ENCODE data around the gene NDUFB5.
"Not testable (repeated sequence)": the region's sequence is repeated elsewhere in the genome, so short reads cannot be mapped to it uniquely, and the experiment has no call there.

The NDUFB5 gene

DNA sequence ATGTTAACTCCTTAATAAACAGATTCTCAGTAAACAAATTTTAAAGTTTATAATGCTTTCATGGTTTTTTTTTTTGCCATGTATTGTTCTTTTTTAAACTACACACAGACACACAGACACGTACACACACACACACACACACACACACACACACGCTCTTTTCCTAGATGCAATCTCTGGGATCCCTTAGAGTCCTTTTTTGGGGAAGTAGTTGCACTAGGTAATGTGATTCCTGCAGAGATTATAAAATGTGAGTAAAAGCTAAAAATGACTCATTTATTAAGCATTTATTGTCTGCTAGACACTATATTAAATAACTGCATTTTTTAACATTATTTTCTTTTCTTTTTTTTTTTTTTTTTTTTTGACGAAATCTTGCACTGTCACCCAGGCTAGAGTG is 19.9 kb downstream of the NDUFB5 start:
- no peak overlapping the region for H3K4me3 ChIP-seq
- TF ChIP-seq, protein P1, sequence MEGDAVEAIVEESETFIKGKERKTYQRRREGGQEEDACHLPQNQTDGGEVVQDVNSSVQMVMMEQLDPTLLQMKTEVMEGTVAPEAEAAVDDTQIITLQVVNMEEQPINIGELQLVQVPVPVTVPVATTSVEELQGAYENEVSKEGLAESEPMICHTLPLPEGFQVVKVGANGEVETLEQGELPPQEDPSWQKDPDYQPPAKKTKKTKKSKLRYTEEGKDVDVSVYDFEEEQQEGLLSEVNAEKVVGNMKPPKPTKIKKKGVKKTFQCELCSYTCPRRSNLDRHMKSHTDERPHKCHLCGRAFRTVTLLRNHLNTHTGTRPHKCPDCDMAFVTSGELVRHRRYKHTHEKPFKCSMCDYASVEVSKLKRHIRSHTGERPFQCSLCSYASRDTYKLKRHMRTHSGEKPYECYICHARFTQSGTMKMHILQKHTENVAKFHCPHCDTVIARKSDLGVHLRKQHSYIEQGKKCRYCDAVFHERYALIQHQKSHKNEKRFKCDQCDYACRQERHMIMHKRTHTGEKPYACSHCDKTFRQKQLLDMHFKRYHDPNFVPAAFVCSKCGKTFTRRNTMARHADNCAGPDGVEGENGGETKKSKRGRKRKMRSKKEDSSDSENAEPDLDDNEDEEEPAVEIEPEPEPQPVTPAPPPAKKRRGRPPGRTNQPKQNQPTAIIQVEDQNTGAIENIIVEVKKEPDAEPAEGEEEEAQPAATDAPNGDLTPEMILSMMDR (IDR thresholded peaks at IDR 0.05), result no peak

DNA sequence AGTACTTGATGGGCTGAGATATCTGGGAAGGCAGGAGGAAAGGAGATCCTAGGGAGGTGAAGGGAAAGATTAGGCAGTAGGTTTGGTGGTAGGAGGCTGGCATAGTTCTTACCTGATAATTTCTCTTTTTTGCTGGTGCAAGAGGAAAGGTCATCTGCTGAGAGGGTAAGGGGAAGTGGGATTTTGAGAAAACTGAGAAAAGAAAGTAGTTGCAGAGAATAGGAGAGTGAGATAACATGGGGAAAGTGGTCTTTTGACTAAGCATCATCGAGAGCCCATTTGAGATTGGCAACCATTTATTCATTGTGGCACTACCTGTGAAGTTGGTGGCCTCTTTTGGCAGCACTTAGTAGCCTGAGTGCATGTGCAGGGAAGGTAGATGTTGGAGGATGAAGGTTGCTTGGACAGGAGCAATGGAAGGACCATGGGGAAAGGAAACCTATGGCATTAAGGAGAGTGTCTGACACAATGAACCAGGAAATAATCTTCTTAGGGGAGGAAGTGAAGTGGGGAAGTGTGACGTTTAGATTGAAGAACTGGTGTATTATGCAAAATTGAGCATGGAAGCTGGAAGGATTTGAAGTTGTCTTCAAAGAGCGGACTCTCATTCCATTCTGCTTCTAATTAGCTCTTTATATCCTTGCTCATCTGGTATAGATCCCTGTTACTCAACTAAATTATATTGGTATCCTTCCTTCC is 26.3 kb downstream of the NDUFB5 start:
- no peak for DNase-seq (ENCODE audit: low spot score)
- Histone ChIP-seq H3K4me3 (no peak overlapping the region), H3K27ac (no peak overlapping the region)
- TF ChIP-seq, protein P1 (IDR thresholded peaks at IDR 0.05), result no peak

More for the DNA sequence above, 19.9 kb downstream of the NDUFB5 start:
- H3K27ac ChIP-seq, result no peak overlapping the region
- no peak for DNase-seq (ENCODE audit: low spot score)

DNA sequence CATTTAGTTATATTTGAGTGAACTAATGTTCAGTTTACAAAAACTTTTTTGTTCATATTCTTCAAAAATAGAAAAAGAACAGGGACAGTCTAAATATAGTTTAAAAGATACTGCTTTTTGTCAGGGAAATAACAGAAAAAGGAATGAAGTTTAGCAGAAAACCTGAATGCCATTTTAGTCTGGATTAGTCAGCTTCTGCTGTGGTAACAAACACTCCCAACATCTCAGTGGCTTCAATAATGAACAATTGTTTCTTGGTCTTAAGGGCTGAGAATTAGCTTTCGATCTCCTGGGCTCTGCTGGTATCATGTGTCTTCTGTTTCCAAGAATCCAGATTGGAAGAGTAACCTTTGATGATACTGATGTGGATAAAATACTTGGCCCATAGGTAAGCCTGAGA is 35.9 kb downstream of the NDUFB5 start:
- no peak for DNase-seq (ENCODE audit: low spot score)
- Histone ChIP-seq H3K27ac (no peak overlapping the region), H3K4me3 (no peak overlapping the region)
- TF ChIP-seq, protein P1 (IDR thresholded peaks at IDR 0.05), result no peak

DNA sequence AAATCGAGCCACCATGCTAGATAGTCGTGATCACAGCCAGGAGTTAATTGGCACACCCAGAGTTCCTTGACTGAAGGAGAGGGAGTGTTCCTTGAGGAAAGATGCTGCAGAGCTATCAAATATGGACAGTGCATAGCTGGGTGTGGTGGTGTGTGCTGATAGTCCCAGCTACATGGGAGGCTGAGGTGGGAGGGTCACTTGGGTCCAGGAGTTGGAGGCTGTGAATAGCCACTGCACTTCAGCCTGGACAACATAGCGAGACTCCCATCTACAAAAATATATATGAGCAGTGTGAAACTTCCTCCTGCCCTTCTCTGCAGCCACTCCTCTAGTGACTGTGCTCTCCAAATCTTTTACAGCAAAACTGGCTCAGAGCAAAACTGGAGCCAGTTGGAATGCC is 38.3 kb downstream of the NDUFB5 start:
- TF ChIP-seq, protein P1 (IDR thresholded peaks at IDR 0.05), result no peak
- no peak overlapping the region for H3K27ac ChIP-seq
- no peak for DNase-seq (ENCODE audit: low spot score)

DNA sequence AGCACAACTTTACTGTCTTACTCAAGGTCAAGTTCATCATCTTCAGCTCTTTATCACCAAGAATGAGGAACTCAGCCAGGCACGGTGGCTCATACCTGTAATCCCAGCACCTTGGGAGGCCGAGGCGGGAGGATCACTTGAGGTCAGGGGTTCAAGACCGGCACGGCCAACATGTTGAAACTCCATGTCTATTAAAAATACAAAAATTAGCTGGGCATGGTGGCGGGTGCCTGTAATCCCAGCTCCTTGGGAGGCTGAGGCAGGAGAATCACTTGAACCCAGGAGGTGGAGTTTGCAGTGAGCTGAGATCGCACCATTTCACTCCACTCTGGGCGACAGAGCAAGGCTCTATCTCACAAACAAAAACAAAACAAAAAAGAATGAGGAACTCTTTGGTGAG is 39.2 kb downstream of the NDUFB5 start:
- H3K27ac ChIP-seq; H3K4me3 ChIP-seq; DNase-seq (ENCODE audit: low spot score): not testable (repeated sequence)

More for the DNA sequence above, 38.3 kb downstream of the NDUFB5 start:
- H3K4me3 ChIP-seq, result no peak overlapping the region

DNA sequence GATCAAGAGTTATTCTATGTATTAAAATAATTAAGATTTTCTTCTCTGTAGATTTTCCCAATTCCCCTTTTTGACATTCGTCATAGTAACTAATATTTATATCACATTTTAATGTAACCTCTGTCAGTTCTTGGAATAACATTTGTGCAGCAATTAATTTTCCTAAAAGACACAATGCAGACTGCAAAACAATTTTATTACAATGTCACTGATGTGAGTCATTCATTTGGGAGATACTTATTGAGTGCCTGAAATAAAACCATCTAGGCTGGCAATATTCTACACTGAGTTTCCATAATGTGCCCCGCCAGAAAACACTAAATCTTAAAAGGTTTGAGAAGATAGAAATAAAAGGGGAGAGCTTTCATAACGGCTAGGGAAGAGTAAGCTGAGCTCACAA is 41.6 kb downstream of the NDUFB5 start:
- no peak overlapping the region for H3K4me3 ChIP-seq
- no peak overlapping the region for H3K27ac ChIP-seq
- TF ChIP-seq, protein P1 (IDR thresholded peaks at IDR 0.05), result no peak
- DNase-seq (ENCODE audit: low spot score), result no peak

DNA sequence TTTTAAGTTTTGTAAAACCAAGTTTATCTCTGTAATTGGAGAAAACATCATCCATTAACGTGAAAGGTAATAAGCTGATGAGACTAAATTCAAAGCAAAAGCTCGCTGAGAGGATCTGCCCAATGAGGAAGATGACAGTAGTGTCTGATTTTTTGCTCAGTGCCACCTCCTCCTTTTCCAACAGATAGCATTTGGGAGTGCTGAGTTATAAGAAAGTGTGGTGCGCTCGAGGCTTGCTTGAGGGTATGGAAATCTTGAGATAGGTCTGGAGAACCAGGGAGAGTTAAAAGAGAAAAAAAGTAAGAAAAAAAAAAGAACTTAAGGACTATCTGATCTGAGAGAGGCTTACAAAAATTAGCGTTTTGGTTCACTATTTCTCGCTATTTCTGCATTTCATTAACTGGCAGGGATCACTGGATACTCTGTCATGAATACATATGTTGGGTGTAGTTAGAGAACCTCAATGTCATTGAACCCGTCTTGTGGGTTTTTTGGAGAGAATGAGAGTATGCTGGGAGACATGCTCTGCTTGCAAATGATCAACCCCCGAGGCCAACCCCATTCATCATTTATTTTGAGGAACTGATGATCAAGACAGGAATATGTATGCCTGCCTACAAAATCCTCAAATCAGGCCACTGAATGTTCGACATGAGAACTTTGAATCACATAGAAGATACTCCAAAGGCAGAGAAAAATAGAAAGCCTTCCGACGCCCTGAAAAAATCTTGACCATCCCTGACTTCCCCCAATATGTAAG is 47.3 kb downstream of the NDUFB5 start:
- TF ChIP-seq, protein P1 (IDR thresholded peaks at IDR 0.05), result no peak
- DNase-seq (ENCODE audit: low spot score), result no peak
- H3K27ac ChIP-seq, result peak overlapping the region; percentile 91 to 96

More for the DNA sequence above, 47.3 kb downstream of the NDUFB5 start:
- H3K4me3 ChIP-seq, result peak overlapping the region; percentile 88
